Measurements from ENCODE around the gene KCNN1. TPM values are rescaled to one million over a fixed set of nuclear protein-coding genes. Genes with fewer than 3 reads are reported as not detected.
A peak's percentile ranks its signal among the peaks of the same experiment; 100 is the strongest.

KCNN1 gene
- total RNA-seq, 1 donor = not detected

DNA sequence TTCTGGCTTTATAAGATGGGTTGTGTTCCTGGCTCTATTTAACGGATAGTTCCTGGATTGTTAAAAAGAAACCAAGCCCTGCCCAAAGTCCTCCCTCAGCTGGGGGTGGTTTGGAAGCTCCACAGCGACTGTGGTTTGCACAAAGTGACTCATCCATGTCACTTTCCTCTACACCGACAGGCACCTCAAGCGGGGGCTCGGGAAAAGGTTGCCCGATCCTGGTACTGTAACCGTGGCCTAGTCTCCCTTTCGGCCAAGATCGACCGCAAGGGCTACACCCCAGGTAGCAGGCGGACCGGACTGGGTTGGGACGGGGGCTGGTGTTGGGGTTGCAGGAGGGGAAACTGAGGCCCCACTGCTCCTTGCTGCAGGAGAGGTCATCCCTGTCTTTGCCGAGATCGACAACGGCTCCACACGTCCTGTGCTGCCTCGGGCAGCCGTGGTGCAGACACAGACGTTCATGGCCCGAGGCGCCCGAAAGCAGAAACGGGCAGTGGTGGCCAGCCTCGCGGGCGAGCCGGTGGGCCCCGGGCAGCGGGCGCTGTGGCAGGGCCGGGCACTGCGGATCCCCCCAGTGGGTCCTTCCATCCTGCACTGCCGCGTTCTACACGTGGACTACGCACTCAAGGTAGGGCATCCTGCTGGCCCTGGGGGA is 42.6 kb downstream of the KCNN1 start:
- Histone ChIP-seq H3K36me3 (ENCODE audit: insufficient read depth, low read length) (peaks cover 43% of the 10 kb centered on the region), H4K20me1 (ENCODE audit: insufficient read depth, low read length) (peaks cover 17% of the 10 kb centered on the region), H3K79me2 (ENCODE audit: insufficient read depth, low read length) (peaks cover 19% of the 10 kb centered on the region), H3K9me3 (ENCODE audit: low read depth, low read length) (no peaks in the 10 kb centered on the region), H3K27ac (ENCODE audit: low read depth, low read length) (no peak overlapping the region), H3K4me2 (ENCODE audit: insufficient read depth, low read length) (peak overlapping the region; percentile 98), H3K27me3 (ENCODE audit: insufficient read depth, low read length) (no peaks in the 10 kb centered on the region), H3K4me3 (ENCODE audit: insufficient read depth, low read length) (no peak overlapping the region), H2AFZ (ENCODE audit: low read length) (no peak overlapping the region), H3K4me1 (ENCODE audit: insufficient read depth, low read length) (peaks cover 25% of the 10 kb centered on the region)
- DNase-seq (ENCODE audit: insufficient read length, low spot score, missing footprints) = peak; percentile 89
- TF ChIP-seq, protein P1, sequence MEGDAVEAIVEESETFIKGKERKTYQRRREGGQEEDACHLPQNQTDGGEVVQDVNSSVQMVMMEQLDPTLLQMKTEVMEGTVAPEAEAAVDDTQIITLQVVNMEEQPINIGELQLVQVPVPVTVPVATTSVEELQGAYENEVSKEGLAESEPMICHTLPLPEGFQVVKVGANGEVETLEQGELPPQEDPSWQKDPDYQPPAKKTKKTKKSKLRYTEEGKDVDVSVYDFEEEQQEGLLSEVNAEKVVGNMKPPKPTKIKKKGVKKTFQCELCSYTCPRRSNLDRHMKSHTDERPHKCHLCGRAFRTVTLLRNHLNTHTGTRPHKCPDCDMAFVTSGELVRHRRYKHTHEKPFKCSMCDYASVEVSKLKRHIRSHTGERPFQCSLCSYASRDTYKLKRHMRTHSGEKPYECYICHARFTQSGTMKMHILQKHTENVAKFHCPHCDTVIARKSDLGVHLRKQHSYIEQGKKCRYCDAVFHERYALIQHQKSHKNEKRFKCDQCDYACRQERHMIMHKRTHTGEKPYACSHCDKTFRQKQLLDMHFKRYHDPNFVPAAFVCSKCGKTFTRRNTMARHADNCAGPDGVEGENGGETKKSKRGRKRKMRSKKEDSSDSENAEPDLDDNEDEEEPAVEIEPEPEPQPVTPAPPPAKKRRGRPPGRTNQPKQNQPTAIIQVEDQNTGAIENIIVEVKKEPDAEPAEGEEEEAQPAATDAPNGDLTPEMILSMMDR (IDR thresholded peaks at IDR 0.05; ENCODE audit: extremely low read depth, low read depth, low read length) = no peak

DNA sequence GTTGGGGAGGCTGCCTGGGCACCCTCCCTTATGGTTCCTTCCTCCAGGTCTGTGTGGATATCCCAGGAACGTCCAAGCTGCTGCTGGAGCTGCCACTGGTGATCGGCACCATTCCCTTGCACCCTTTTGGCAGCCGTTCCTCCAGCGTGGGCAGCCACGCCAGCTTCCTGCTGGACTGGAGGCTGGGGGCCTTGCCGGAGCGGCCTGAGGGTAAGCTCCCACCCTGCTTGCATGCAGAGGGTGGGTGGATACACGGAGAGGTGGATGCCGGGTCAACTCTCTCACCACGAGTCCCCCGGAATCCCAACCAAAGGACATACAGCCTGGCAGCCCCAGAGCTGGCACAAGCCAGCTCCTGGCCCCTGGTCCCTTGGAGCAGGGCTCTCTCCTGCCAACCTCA is 43.2 kb downstream of the KCNN1 start:
- Histone ChIP-seq H3K4me3 (ENCODE audit: insufficient read depth, low read length) (no peak overlapping the region), H3K79me2 (ENCODE audit: insufficient read depth, low read length) (peaks cover 19% of the 10 kb centered on the region), H2AFZ (ENCODE audit: low read length) (no peak overlapping the region), H3K36me3 (ENCODE audit: insufficient read depth, low read length) (peaks cover 45% of the 10 kb centered on the region), H3K27ac (ENCODE audit: low read depth, low read length) (no peak overlapping the region), H3K4me2 (ENCODE audit: insufficient read depth, low read length) (no peak overlapping the region), H3K27me3 (ENCODE audit: insufficient read depth, low read length) (no peaks in the 10 kb centered on the region), H3K9me3 (ENCODE audit: low read depth, low read length) (no peaks in the 10 kb centered on the region), H3K4me1 (ENCODE audit: insufficient read depth, low read length) (peaks cover 25% of the 10 kb centered on the region), H4K20me1 (ENCODE audit: insufficient read depth, low read length) (peaks cover 17% of the 10 kb centered on the region)
- no peak for DNase-seq (ENCODE audit: insufficient read length, low spot score, missing footprints)
- TF ChIP-seq, protein P1 (IDR thresholded peaks at IDR 0.05; ENCODE audit: extremely low read depth, low read depth, low read length) = no peak

DNA sequence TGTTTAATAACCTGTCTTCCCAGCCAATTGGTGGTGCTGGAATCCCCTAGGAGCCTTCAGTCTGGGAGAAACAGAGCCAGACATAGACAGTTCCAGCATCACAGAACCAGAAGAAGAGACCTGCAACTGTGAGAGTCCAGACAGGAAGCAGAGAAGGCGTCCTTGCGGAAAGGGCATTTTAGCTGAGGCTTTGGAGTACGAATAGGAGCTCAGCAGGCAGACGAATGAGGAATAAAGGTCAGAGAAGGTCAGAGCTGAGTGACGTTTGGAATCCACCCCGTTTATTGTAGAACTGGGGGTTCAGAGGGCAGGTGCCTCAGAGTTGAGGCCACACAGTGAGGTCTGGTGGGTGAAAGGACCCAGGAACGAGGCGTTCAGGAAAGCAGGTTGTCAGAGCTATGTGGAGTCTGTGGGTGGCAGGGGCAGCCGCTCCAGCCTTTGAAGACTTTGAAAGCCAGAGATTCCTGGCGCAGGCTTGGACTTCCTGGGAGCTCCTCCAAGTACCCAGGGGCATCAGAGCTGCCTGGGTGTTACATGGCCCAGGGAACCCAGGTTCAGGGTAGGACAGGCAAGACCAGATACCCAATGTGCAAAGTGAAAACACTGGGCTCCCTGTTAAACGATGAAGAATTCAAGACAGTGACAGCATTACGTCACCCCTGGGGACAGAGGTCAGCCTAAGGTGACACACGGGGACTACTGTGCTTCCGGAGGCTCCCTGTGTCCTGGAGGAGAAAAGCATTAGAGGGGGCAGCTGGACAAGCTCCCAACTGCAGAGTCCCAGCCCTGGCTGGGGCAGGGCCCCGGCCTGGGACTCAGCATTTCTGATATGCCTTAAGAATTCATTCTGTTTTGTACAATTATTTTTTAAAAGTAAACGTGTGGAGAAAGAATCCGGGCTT is 46.6 kb downstream of the KCNN1 start:
- Histone ChIP-seq H3K4me3 (ENCODE audit: insufficient read depth, low read length) (no peak overlapping the region), H3K4me1 (ENCODE audit: insufficient read depth, low read length) (peaks cover 16% of the 10 kb centered on the region), H3K27ac (ENCODE audit: low read depth, low read length) (no peak overlapping the region), H4K20me1 (ENCODE audit: insufficient read depth, low read length) (peaks cover 5% of the 10 kb centered on the region), H3K9me3 (ENCODE audit: low read depth, low read length) (no peaks in the 10 kb centered on the region), H3K27me3 (ENCODE audit: insufficient read depth, low read length) (no peaks in the 10 kb centered on the region), H3K79me2 (ENCODE audit: insufficient read depth, low read length) (peaks cover 8% of the 10 kb centered on the region), H3K36me3 (ENCODE audit: insufficient read depth, low read length) (peaks cover 48% of the 10 kb centered on the region), H3K4me2 (ENCODE audit: insufficient read depth, low read length) (no peak overlapping the region), H2AFZ (ENCODE audit: low read length) (no peak overlapping the region)
- DNase-seq (ENCODE audit: insufficient read length, low spot score, missing footprints) = peak; percentile 35
- TF ChIP-seq, protein P1 (IDR thresholded peaks at IDR 0.05; ENCODE audit: extremely low read depth, low read depth, low read length) = no peak

GRCh38 chr19:18014197-18014596 is 47.3 kb downstream of the KCNN1 start:
- H2AFZ ChIP-seq (ENCODE audit: low read length) = no peak overlapping the region
- H3K4me2 ChIP-seq (ENCODE audit: insufficient read depth, low read length) = no peak overlapping the region
- no peaks in the 10 kb centered on the region for H3K9me3 ChIP-seq (ENCODE audit: low read depth, low read length)
- peaks cover under 1% of the 10 kb centered on the region for H3K79me2 ChIP-seq (ENCODE audit: insufficient read depth, low read length)
- peaks cover 9% of the 10 kb centered on the region for H3K4me1 ChIP-seq (ENCODE audit: insufficient read depth, low read length)
- no peak overlapping the region for H3K4me3 ChIP-seq (ENCODE audit: insufficient read depth, low read length)
- TF ChIP-seq, protein P1 (IDR thresholded peaks at IDR 0.05; ENCODE audit: extremely low read depth, low read depth, low read length) = no peak
- H3K27me3 ChIP-seq (ENCODE audit: insufficient read depth, low read length) = no peaks in the 10 kb centered on the region
- peaks cover under 1% of the 10 kb centered on the region for H4K20me1 ChIP-seq (ENCODE audit: insufficient read depth, low read length)
- peak; percentile 50 for DNase-seq (ENCODE audit: insufficient read length, low spot score, missing footprints)
- H3K36me3 ChIP-seq (ENCODE audit: insufficient read depth, low read length) = peaks cover 46% of the 10 kb centered on the region
- no peak overlapping the region for H3K27ac ChIP-seq (ENCODE audit: low read depth, low read length)
